Natural killer cell treated with Interleukin-12 subunit alpha and Interleukin-12 subunit beta and Interleukin-15 and Interleukin-18, amount 100 ng/mL, for 72 hours (primary cell): Measurements from ENCODE around the gene DNAJC28. TPM values are rescaled to one million over a fixed set of nuclear protein-coding genes. Genes with fewer than 3 reads are reported as not detected.

Experiments used
- ATAC-seq, 2 donors: fragments of 150-1000 bp; cut with Tn5 transposase in 1 of 2; sonication (Bioruptor Pico), chemical (Tn5 transposase) in 1 of 2; 2 replicates each; pipeline ENCODE4 v1.10.0; 2021
- DNase-seq: peaks from one replicate; pipeline ENCODE4 v3.0.0; 2022; ENCODE audit warnings: low spot score
- H3K27ac Mint-ChIP-seq, 2 donors: 1 replicate in 1 of 2; 2 replicates in 1 of 2; pipeline ENCODE4 v1.8.0; 2022; ENCODE audit warnings: mixed read lengths in 2 of 2, mild to moderate bottlenecking in 1 of 2, moderate library complexity in 1 of 2
- H3K27me3 Mint-ChIP-seq, 2 donors: 1 replicate in 1 of 2; 2 replicates in 1 of 2; pipeline ENCODE4 v1.8.0; 2022; ENCODE audit warnings: mixed read lengths in 2 of 2
- H3K36me3 Mint-ChIP-seq: one replicate; pipeline ENCODE4 v1.8.0; 2022; ENCODE audit warnings: mixed read lengths
- H3K4me1 Mint-ChIP-seq, 2 donors: 1 replicate in 1 of 2; 2 replicates in 1 of 2; pipeline ENCODE4 v1.8.0; 2022; ENCODE audit warnings: low read depth in 2 of 2, mixed read lengths in 2 of 2, mild to moderate bottlenecking in 1 of 2
- H3K4me3 Mint-ChIP-seq: one replicate; pipeline ENCODE4 v1.8.0; 2022; ENCODE audit warnings: mixed read lengths
- H3K9me3 Mint-ChIP-seq: 2 replicates; pipeline ENCODE4 v1.8.0; 2022; ENCODE audit warnings: mixed read lengths
- total RNA-seq, 2 donors: library from RNA; stranded (reverse); gene quantifications; one replicate each; pipeline ENCODE4 v1.2.3, GENCODE V29; 2022

DNAJC28 gene
- total RNA-seq, 2 donors from 2014 or later = 0.52 to 0.86 TPM

DNA sequence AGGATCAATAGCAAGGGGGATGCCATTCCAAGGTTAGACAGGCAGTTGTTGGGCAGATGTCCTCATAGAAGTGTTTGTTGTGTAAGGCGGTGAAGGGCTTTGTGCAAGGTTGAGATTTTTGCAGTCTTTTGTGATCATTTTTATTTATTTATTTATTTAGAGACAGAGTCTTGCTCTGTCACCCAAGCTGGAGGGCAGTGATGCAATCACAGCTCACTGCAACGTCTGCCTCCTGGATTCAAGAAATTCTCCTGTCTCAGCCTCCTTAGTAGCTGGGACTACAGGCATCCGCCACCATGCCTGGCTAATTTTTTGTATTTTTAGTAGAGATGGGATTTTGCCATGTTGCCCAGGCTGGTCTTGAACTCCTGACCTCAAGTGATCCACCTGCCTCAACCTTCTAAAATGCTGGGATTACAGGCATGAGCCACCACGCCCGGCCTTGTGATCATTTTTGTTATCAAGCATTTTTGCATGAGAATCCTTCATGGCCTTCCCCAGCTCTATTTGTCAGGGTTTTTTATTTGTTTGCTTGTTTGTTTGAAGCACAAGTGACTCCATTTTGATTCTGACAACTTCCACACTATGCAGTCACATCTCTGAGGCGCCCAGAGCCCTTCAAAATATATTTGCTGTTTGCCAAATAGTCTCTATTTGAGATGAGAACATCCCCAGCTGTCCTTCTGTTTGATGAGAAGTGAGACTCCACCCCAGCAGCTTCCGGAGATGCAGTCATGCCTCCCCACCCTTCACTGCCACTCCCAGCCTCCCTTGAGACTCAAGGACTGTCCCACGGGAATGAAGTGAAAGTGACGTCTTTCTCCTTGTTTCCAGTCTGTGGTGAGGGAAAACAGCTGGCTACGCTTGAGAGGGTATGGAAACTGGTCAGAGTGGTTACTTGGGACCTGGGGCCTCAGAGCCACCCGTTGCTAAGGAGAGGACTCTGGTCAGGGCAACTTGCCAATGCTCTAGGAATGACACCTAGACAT, 49.7 kb downstream of the DNAJC28 start:
- Mint-ChIP-seq H3K27ac (no peak overlapping the region), H3K4me1 (no peaks in the 10 kb centered on the region), H3K27me3 (no peaks in the 10 kb centered on the region), H3K36me3 (peaks cover 5% of the 10 kb centered on the region), H3K9me3 (no peaks in the 10 kb centered on the region), H3K4me3 (no peak overlapping the region)
- DNase-seq (no peak), ATAC-seq (no peak)

Other genes starting within 250 kb of the DNAJC28 start
- gene IL10RB, start 225.3 kb downstream of the DNAJC28 start, total RNA-seq = 10 to 100 TPM; 19.9 to 22.2 TPM
- gene IFNAR1, start 166.7 kb downstream of the DNAJC28 start, total RNA-seq = 10 to 100 TPM; 16.0 to 16.6 TPM
- gene IFNGR2, start 88.3 kb downstream of the DNAJC28 start, total RNA-seq = 1 to 10 TPM in 1 of 2 donors, not detected in 1; 1.6 TPM
- gene TMEM50B, start 11.7 kb downstream of the DNAJC28 start, total RNA-seq = 10 to 100 TPM; 19.5 to 24.7 TPM
- gene GART, start 50.4 kb upstream of the DNAJC28 start, total RNA-seq = 100 to 1,000 TPM; 127 to 163 TPM
- 100 to 1,000 TPM; 307 to 362 TPM for gene SON, start 51.3 kb upstream of the DNAJC28 start, total RNA-seq
- gene DONSON, start 97.0 kb upstream of the DNAJC28 start, total RNA-seq = 10 to 100 TPM; 20.3 to 38.7 TPM
- gene CRYZL1, start 150.0 kb upstream of the DNAJC28 start, total RNA-seq = 10 to 100 TPM; 28.0 to 31.7 TPM
- 1 to 10 TPM; 4.0 to 8.1 TPM for gene ITSN1, start 150.8 kb upstream of the DNAJC28 start, total RNA-seq